H1 (cell line): ENCODE measurements around the gene DLG4. TPM values are rescaled to one million over a fixed set of nuclear protein-coding genes. Genes with fewer than 3 reads are reported as not detected.
A peak's percentile ranks its signal among the peaks of the same experiment; 100 is the strongest.

Experiments
- CEBPB ChIP-seq: IDR thresholded peaks from 2 replicates; pipeline ENCODE4 v1.6.1; 2012; ENCODE audit warnings: low read depth, low read length
- GABPA ChIP-seq: IDR thresholded peaks from 2 replicates; pipeline ENCODE4 v1.6.1; 2011; ENCODE audit warnings: mild to moderate bottlenecking, low read length, moderate library complexity, borderline replicate concordance; ENCODE audit not compliant: insufficient read depth
- HDAC6 ChIP-seq: IDR thresholded peaks from one replicate; pipeline ENCODE4 v1.7.1; 2012; ENCODE audit warnings: low read depth, mild to moderate bottlenecking, inconsistent platforms, low read length, moderate library complexity
- NRF1 ChIP-seq: IDR thresholded peaks from 2 replicates; pipeline ENCODE4 v1.6.1; 2011; ENCODE audit warnings: mild to moderate bottlenecking, low read depth, low read length, improper control_type of control experiment
- POLR2AphosphoS5 ChIP-seq: IDR thresholded peaks from 2 replicates; pipeline ENCODE4 v1.6.1; 2011; ENCODE audit warnings: low read depth, low read length
- SIRT6 ChIP-seq: IDR thresholded peaks from one replicate; pipeline ENCODE4 v1.7.1; 2012; ENCODE audit warnings: low read length, inconsistent platforms
- SP4 ChIP-seq: IDR thresholded peaks from 2 replicates; pipeline ENCODE4 v1.6.1; 2012; ENCODE audit warnings: low read length, inconsistent platforms
- TBP ChIP-seq: IDR thresholded peaks from 2 replicates; pipeline ENCODE4 v1.6.1; 2011; ENCODE audit warnings: low read depth, low read length, improper control_type of control experiment
- polyA plus RNA-seq, 7 experiments: library from polyadenylated mRNA; depleted of rRNA in 3 of 7; stranded (reverse) in 5 of 7; unstranded in 2 of 7; fragments of >200 nt in 5 of 7; fragments of 200-250 nt in 2 of 7; gene quantifications; 1 replicate in 5 of 7; 2 replicates in 1 of 7; 4 replicates in 1 of 7; pipeline versions ENCODE4 v1.2.1 to v1.2.3, GENCODE V29; 2011 to 2013; ENCODE audit warnings: missing spikeins in 2 of 7, mixed read lengths in 2 of 7
- total RNA-seq: library from RNA; stranded (reverse); fragmentation: NEBNext Ultra II Directional; extraction: Animal tissue kit (Norgen Biotek cat#: 25700); gene quantifications from 2 replicates; pipeline ENCODE4 v1.2.1, GENCODE V29; 2021
- TF ChIP-seq, protein P1 (sequence below): fragments of 300-600 bp; sonication (generic); IDR thresholded peaks from 2 replicates; pipeline ENCODE4 v1.7.1; 2012; ENCODE audit warnings: low read length, moderate library complexity, mild to moderate bottlenecking, inconsistent platforms; ENCODE audit not compliant: insufficient replicate concordance

Gene DLG4
- total and polyA plus RNA-seq, 2 of the 8 experiments (the other 6 are each of a cell fraction or from before 2014, with no cell fraction given) = 18.9 to 45.9 TPM

DNA sequence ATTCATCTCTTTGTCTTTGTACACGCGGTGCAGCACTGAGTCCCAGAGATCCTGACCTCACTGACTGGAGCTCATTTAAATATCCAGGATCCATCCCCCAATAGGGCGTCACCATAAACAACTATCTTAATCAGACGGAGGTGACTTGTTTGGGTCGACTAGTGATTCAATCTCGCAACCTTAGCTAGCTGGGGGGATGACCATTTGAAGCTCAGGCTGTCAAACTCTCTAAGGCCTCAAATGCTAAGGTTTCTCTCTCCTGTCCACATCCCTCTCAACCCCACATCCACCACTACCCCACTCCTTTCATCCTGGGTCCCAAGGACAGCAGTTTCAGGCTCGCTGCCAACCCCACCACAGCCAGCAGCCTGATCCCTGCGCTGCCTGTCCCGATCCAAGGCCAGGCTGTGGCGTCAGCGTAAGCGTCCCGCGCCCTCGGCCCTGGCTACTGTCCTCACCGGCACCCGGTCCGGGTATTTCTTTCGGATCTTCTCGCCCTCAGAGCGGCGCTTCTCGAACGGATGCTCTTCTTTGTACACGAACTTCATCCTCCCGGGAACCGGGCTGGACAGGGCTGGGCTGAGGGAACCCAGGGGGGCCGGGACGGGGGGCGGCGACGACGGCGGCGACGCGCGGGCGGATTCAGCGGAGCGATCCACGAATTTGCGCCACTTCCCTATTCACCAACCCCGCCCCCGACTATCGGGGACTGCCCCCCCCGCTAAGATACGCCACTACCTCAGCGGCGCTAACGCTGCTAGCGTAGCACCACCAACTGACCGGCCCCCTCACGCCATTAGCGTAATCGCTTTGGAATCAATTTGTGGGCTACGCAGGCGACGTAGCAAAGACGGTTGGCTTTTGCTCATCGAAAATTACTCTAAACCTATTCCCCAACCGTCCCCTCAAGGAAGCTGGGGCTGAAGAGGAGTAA, 22.4 kb upstream of the DLG4 start, which contains the start of gene GABARAP (continued):
- TF ChIP-seq, protein P1, sequence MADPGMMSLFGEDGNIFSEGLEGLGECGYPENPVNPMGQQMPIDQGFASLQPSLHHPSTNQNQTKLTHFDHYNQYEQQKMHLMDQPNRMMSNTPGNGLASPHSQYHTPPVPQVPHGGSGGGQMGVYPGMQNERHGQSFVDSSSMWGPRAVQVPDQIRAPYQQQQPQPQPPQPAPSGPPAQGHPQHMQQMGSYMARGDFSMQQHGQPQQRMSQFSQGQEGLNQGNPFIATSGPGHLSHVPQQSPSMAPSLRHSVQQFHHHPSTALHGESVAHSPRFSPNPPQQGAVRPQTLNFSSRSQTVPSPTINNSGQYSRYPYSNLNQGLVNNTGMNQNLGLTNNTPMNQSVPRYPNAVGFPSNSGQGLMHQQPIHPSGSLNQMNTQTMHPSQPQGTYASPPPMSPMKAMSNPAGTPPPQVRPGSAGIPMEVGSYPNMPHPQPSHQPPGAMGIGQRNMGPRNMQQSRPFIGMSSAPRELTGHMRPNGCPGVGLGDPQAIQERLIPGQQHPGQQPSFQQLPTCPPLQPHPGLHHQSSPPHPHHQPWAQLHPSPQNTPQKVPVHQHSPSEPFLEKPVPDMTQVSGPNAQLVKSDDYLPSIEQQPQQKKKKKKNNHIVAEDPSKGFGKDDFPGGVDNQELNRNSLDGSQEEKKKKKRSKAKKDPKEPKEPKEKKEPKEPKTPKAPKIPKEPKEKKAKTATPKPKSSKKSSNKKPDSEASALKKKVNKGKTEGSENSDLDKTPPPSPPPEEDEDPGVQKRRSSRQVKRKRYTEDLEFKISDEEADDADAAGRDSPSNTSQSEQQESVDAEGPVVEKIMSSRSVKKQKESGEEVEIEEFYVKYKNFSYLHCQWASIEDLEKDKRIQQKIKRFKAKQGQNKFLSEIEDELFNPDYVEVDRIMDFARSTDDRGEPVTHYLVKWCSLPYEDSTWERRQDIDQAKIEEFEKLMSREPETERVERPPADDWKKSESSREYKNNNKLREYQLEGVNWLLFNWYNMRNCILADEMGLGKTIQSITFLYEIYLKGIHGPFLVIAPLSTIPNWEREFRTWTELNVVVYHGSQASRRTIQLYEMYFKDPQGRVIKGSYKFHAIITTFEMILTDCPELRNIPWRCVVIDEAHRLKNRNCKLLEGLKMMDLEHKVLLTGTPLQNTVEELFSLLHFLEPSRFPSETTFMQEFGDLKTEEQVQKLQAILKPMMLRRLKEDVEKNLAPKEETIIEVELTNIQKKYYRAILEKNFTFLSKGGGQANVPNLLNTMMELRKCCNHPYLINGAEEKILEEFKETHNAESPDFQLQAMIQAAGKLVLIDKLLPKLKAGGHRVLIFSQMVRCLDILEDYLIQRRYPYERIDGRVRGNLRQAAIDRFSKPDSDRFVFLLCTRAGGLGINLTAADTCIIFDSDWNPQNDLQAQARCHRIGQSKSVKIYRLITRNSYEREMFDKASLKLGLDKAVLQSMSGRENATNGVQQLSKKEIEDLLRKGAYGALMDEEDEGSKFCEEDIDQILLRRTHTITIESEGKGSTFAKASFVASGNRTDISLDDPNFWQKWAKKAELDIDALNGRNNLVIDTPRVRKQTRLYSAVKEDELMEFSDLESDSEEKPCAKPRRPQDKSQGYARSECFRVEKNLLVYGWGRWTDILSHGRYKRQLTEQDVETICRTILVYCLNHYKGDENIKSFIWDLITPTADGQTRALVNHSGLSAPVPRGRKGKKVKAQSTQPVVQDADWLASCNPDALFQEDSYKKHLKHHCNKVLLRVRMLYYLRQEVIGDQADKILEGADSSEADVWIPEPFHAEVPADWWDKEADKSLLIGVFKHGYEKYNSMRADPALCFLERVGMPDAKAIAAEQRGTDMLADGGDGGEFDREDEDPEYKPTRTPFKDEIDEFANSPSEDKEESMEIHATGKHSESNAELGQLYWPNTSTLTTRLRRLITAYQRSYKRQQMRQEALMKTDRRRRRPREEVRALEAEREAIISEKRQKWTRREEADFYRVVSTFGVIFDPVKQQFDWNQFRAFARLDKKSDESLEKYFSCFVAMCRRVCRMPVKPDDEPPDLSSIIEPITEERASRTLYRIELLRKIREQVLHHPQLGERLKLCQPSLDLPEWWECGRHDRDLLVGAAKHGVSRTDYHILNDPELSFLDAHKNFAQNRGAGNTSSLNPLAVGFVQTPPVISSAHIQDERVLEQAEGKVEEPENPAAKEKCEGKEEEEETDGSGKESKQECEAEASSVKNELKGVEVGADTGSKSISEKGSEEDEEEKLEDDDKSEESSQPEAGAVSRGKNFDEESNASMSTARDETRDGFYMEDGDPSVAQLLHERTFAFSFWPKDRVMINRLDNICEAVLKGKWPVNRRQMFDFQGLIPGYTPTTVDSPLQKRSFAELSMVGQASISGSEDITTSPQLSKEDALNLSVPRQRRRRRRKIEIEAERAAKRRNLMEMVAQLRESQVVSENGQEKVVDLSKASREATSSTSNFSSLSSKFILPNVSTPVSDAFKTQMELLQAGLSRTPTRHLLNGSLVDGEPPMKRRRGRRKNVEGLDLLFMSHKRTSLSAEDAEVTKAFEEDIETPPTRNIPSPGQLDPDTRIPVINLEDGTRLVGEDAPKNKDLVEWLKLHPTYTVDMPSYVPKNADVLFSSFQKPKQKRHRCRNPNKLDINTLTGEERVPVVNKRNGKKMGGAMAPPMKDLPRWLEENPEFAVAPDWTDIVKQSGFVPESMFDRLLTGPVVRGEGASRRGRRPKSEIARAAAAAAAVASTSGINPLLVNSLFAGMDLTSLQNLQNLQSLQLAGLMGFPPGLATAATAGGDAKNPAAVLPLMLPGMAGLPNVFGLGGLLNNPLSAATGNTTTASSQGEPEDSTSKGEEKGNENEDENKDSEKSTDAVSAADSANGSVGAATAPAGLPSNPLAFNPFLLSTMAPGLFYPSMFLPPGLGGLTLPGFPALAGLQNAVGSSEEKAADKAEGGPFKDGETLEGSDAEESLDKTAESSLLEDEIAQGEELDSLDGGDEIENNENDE = no peak
- TF ChIP-seq CEBPB = no peak
- peak; percentile 11 for TF ChIP-seq POLR2AphosphoS5
- no peak for TF ChIP-seq SP4
- no peak for TF ChIP-seq GABPA
- no peak for TF ChIP-seq TBP
- TF ChIP-seq HDAC6 = no peak
- no peak for TF ChIP-seq NRF1
- TF ChIP-seq SIRT6 = no peak
